B cell (primary cell): ENCODE data around the gene HADHB. TPM values are rescaled to one million over a fixed set of nuclear protein-coding genes. Genes with fewer than 3 reads are reported as not detected.
A peak's percentile ranks its signal among the peaks of the same experiment; 100 is the strongest.
"Not testable (repeated sequence)": the region's sequence is repeated elsewhere in the genome, so short reads cannot be mapped to it uniquely, and the experiment has no call there.

Experiments
- ATAC-seq: fragments of 200-7000 bp; cut with Tn5 transposase; one replicate; pipeline ENCODE4 v1.10.0; 2021; ENCODE audit warnings: low read depth, mild to moderate bottlenecking, moderate number of reproducible peaks, moderate library complexity
- CTCF ChIA-PET: fragments of 350-600 bp; sonication (Branson Sonifier 250); formaldehyde crosslinking; loops from one replicate; lab custom pipeline; 2021; ENCODE audit warnings: antibody characterized with exemption, inconsistent platforms; lab: Charles Lee
- POLR2A ChIA-PET: fragments of 350-600 bp; sonication (Branson Sonifier 250); formaldehyde crosslinking; loops from one replicate; lab custom pipeline; 2021; ENCODE audit warnings: antibody characterized with exemption; lab: Charles Lee
- DNase-seq: peaks from one replicate; pipeline ENCODE4 v3.0.0; 2013
- H2AFZ ChIP-seq: 2 replicates; pipeline ENCODE4 v1.6.1; 2012; ENCODE audit warnings: mild to moderate bottlenecking, low read depth, low read length; ENCODE audit not compliant: insufficient read depth, poor library complexity, severe bottlenecking
- H3K27ac ChIP-seq, 2 donors: 1 replicate in 1 of 2; 2 replicates in 1 of 2; pipeline ENCODE4 v1.5.1; 2012 to 2013; ENCODE audit warnings: low read length in 2 of 2, mild to moderate bottlenecking in 2 of 2, moderate library complexity in 1 of 2
- H3K27me3 ChIP-seq, 4 experiments: fragments of 200-600 bp in 1 of 4; sonication (generic) in 1 of 4; replicated peaks in 1 of 4; 1 replicate in 2 of 4; 2 replicates in 2 of 4; pipeline versions ENCODE4 v1.6.1 to v1.7.0; 2013 to 2016; ENCODE audit warnings: low read length in 3 of 4, mild to moderate bottlenecking in 2 of 4, mixed read lengths in 1 of 4, moderate library complexity in 1 of 4; ENCODE audit not compliant: insufficient read depth in 4 of 4, control insufficient read depth in 3 of 4; ENCODE audit errors: control extremely low read depth in 1 of 4
- H3K36me3 ChIP-seq, 2 experiments: replicated peaks in 1 of 2; 1 replicate in 1 of 2; 2 replicates in 1 of 2; pipeline versions ENCODE4 v1.6.1 to v1.7.1; 2013; ENCODE audit warnings: low read length in 1 of 2; ENCODE audit not compliant: insufficient read depth in 2 of 2, control insufficient read depth in 1 of 2; ENCODE audit errors: control extremely low read depth in 1 of 2, extremely low read depth in 1 of 2
- H3K4me1 ChIP-seq, 2 donors: fragments of 200-600 bp in 1 of 2; sonication (generic) in 1 of 2; 1 replicate in 1 of 2; 2 replicates in 1 of 2; pipeline versions ENCODE4 v1.5.1 to v1.6.1; 2013 to 2017; ENCODE audit warnings: low read length in 2 of 2; ENCODE audit not compliant: control insufficient read depth in 2 of 2, insufficient read depth in 2 of 2
- H3K4me2 ChIP-seq: replicated peaks from 2 replicates; pipeline ENCODE3; 2012; ENCODE audit warnings: mild to moderate bottlenecking, low read depth, low read length; ENCODE audit not compliant: poor library complexity, severe bottlenecking
- H3K4me3 ChIP-seq, 5 experiments: fragments of 200-600 bp in 1 of 5; sonication (generic) in 1 of 5; 1 replicate in 3 of 5; 2 replicates in 2 of 5; pipeline versions ENCODE4 v1.5.1 to v1.7.0; 2011 to 2016; ENCODE audit warnings: low read length in 4 of 5, mild to moderate bottlenecking in 4 of 5, low read depth in 2 of 5, control low read depth in 1 of 5, moderate library complexity in 1 of 5; ENCODE audit not compliant: insufficient read depth in 1 of 5; ENCODE audit errors: control extremely low read depth in 1 of 5, extremely low read depth in 1 of 5
- H3K79me2 ChIP-seq: fragments of 200-600 bp; sonication (generic); one replicate; pipeline ENCODE4 v1.6.0; 2016; ENCODE audit warnings: low read length; ENCODE audit not compliant: control insufficient read depth, insufficient read depth
- H3K9ac ChIP-seq: fragments of 200-600 bp; sonication (generic); 2 replicates; pipeline ENCODE4 v1.6.1; 2017; ENCODE audit warnings: mild to moderate bottlenecking, low read length, moderate library complexity
- H3K9me3 ChIP-seq, 3 donors: one replicate each; pipeline versions ENCODE4 v1.6.1 to v1.7.1; 2013; ENCODE audit warnings: low read length in 2 of 3; ENCODE audit not compliant: control insufficient read depth in 2 of 3, insufficient read depth in 1 of 3; ENCODE audit errors: control extremely low read depth in 1 of 3
- H4K20me1 ChIP-seq: 2 replicates; pipeline ENCODE4 v1.6.0; 2012; ENCODE audit warnings: mild to moderate bottlenecking, low read length; ENCODE audit not compliant: insufficient read depth, control insufficient read depth, poor library complexity, severe bottlenecking
- H3K27ac Mint-ChIP-seq: one replicate; pipeline ENCODE4 v1.8.0; 2021; ENCODE audit warnings: mixed read lengths
- H3K27me3 Mint-ChIP-seq: one replicate; pipeline ENCODE4 v1.8.0; 2021; ENCODE audit warnings: mixed read lengths
- H3K4me1 Mint-ChIP-seq: one replicate; pipeline ENCODE4 v1.8.0; 2021; ENCODE audit warnings: mixed read lengths
- H3K4me3 Mint-ChIP-seq: one replicate; pipeline ENCODE4 v1.8.0; 2021; ENCODE audit warnings: mixed read lengths
- H3K9me3 Mint-ChIP-seq: one replicate; pipeline ENCODE4 v1.8.0; 2022; ENCODE audit warnings: mixed read lengths; ENCODE audit not compliant: insufficient read depth
- CTCF ChIP-seq: fragments of 200-600 bp; IDR thresholded peaks from one replicate; pipeline ENCODE4 v1.8.0; 2022; ENCODE audit warnings: antibody characterized with exemption, mild to moderate bottlenecking
- EZH2 ChIP-seq: IDR thresholded peaks from 2 replicates; pipeline ENCODE4 v1.6.1; 2012; ENCODE audit warnings: borderline replicate concordance, low read depth, mild to moderate bottlenecking, moderate library complexity, low read length; ENCODE audit not compliant: insufficient read depth, poor library complexity, severe bottlenecking
- WGBS: methylation state at CpG from one replicate; pipeline ENCODE4 v1.1.5; 2013; ENCODE audit warnings: missing lambda C conversion rate; ENCODE audit not compliant: insufficient coverage; 5-methylcytosine and 5-hydroxymethylcytosine counted together
- intact Hi-C: fragments of 100-400 bp; cut with micrococcal nuclease; formaldehyde crosslinking; loops from one replicate; pipeline ENCODE4 v1.10.0; 2022
- polyA plus RNA-seq: library from polyadenylated mRNA; depleted of rRNA; stranded (reverse); fragments of >200 nt; gene quantifications from 2 replicates; pipeline ENCODE4 v1.2.3, GENCODE V29; 2012
- total RNA-seq, 2 donors: library from RNA; stranded (reverse); fragments of 120-200 nt in 1 of 2; gene quantifications; 1 replicate in 1 of 2; 2 replicates in 1 of 2; pipeline versions ENCODE4 v1.2.3 to v1.2.4, GENCODE V29; 2013 to 2022

The HADHB gene
- total and polyA plus RNA-seq, 2 donors (not counting 1 experiment from before 2014, with no cell fraction given), result 40.6 to 64.2 TPM

- Histone ChIP-seq H3K4me3 (no peak overlapping the region), H3K27ac (no peak overlapping the region), H3K27me3 (no peaks in the 10 kb centered on the region), H2AFZ (peak overlapping the region; percentile 50), H3K9ac (no peak overlapping the region), H3K36me3 (no peaks in the 10 kb centered on the region), H4K20me1 (no peaks in the 10 kb centered on the region), H3K9me3 (no peaks in the 10 kb centered on the region), H3K79me2 (no peaks in the 10 kb centered on the region), H3K4me2 (no peak overlapping the region), H3K4me1 (peaks cover 2 to 5% of the 10 kb centered on the region in 2 donors)
- Mint-ChIP-seq H3K4me1 (peaks cover 6% of the 10 kb centered on the region), H3K4me3 (no peak overlapping the region), H3K9me3 (no peaks in the 10 kb centered on the region), H3K27me3 (no peaks in the 10 kb centered on the region), H3K27ac (no peak overlapping the region)
- no peak for DNase-seq
- no peak for ATAC-seq
- intact Hi-C loops, result loop anchor here (1.0 to 2.0 kb wide), 4 partner anchors 15 to 339 kb away; partner anchors contain the start of genes HADHA and HADHB
- CTCF ChIA-PET, result interaction anchor here (1.0 to 2.7 kb wide), 15 partner anchors 8 to 381 kb away, joined by 3 to 12 read pairs (median 6); partner anchors contain the start of gene SELENOI
- no CpG with 5 or more reads among the region's 3 CpGs for WGBS
- TF ChIP-seq EZH2 (no peak), CTCF (no peak)
- POLR2A ChIA-PET, result interaction anchor here (1.0 kb wide), 1 partner anchor 55 kb away, joined by 3 read pairs; no protein-coding TSS in a partner anchor
Observed at GRCh38 chr2:26330604-26331003, 85.9 kb downstream of the HADHB start.

GRCh38 chr2:26331321-26331720 is 86.6 kb downstream of the HADHB start:
- H3K4me3 ChIP-seq, H3K4me3 Mint-ChIP-seq, H3K4me1 ChIP-seq, H3K27me3 ChIP-seq, H4K20me1 ChIP-seq, H3K4me1 Mint-ChIP-seq, H3K4me2 ChIP-seq, H3K27me3 Mint-ChIP-seq, H3K36me3 ChIP-seq, H3K27ac Mint-ChIP-seq, H3K9me3 ChIP-seq, H3K79me2 ChIP-seq, ATAC-seq, DNase-seq, H3K9ac ChIP-seq, H3K27ac ChIP-seq, H3K9me3 Mint-ChIP-seq, H2AFZ ChIP-seq: not testable (repeated sequence)
- ChIA-PET POLR2A (interaction anchor here (1.0 kb wide), 1 partner anchor 56 kb away, joined by 3 read pairs; no protein-coding TSS in a partner anchor), CTCF (interaction anchor here (1.0 to 2.7 kb wide), 17 partner anchors 9 to 381 kb away, joined by 3 to 12 read pairs (median 5); partner anchors contain the start of gene SELENOI)
- WGBS, result 100% methylated on average over 5 of the region's 8 CpGs
- intact Hi-C loops, result loop anchor here (2.0 kb wide), 1 partner anchor 87 kb away; the partner anchor contains the start of genes HADHA and HADHB
